ENCODE results near the gene SERPINB12. TPM values are rescaled to one million over a fixed set of nuclear protein-coding genes. Genes with fewer than 3 reads are reported as not detected.

Gene SERPINB12
- total and polyA plus RNA-seq, 7 donors, result not detected

DNA sequence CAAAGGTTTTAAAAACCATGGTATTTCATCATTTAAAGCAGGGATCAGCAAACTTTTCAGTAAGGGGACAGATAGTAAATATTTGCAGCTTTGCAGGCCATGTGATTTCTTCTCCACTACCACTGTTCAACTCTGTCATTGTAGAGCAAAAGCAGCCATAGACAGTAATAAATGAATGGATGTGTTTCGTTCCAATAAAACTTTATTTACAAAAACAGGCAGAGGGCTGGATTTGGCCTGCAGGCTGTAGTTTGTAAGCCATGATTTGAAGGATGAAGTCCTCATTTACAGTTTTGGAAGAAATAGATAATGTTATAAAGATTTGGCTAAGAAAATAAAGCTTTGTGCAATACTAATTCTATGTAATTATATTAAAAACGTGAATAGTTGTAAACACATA, 1.8 kb downstream of the SERPINB12 start:
- 92 to 97% (median 93%) methylated on average over 2 of the region's 2 CpGs for WGBS, 3 donors
- Histone ChIP-seq H3K27ac (no peak overlapping the region), H3K27me3 (ENCODE audit: insufficient read depth in 3 of 3, low read length in 2 of 3) (no peaks in the 10 kb centered on the region), H3K4me1 (no peaks in the 10 kb centered on the region), H3K36me3 (ENCODE audit: insufficient read depth in 1 of 2, low read depth in 1 of 2) (no peaks in the 10 kb centered on the region), H3K9me3 (no peaks in the 10 kb centered on the region), H3K4me3 (no peak overlapping the region)
- DNase-seq (no peak), ATAC-seq (no peak)
- intact Hi-C loops (cut with DNase I), result no loop called here
- TF ChIP-seq, protein P1, sequence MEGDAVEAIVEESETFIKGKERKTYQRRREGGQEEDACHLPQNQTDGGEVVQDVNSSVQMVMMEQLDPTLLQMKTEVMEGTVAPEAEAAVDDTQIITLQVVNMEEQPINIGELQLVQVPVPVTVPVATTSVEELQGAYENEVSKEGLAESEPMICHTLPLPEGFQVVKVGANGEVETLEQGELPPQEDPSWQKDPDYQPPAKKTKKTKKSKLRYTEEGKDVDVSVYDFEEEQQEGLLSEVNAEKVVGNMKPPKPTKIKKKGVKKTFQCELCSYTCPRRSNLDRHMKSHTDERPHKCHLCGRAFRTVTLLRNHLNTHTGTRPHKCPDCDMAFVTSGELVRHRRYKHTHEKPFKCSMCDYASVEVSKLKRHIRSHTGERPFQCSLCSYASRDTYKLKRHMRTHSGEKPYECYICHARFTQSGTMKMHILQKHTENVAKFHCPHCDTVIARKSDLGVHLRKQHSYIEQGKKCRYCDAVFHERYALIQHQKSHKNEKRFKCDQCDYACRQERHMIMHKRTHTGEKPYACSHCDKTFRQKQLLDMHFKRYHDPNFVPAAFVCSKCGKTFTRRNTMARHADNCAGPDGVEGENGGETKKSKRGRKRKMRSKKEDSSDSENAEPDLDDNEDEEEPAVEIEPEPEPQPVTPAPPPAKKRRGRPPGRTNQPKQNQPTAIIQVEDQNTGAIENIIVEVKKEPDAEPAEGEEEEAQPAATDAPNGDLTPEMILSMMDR (IDR thresholded peaks at IDR 0.05), result no peak

DNA sequence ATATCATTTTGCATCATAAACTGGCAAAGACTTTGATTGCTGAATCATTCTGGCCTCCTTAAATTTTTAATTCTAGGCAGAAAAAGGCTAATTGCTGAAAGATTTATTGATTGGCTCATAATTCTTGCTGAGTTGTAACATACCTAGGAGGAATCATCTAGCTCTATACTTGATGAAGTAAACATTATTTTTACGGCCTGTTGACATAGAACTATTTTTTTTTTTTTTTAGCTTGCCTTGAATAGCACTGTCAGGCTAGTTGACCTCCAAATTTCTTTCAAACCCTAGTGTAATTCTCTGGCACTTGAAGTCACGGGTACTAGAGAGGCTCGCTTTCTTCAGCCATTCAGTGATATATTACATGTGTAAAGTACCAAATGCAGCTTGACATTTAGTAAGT, 2.8 kb downstream of the SERPINB12 start:
- no peak for DNase-seq
- TF ChIP-seq, protein P1 (IDR thresholded peaks at IDR 0.05), result no peak
- Histone ChIP-seq H3K4me3 (no peak overlapping the region), H3K36me3 (ENCODE audit: insufficient read depth in 1 of 2, low read depth in 1 of 2) (no peaks in the 10 kb centered on the region), H3K4me1 (no peaks in the 10 kb centered on the region), H3K27me3 (ENCODE audit: insufficient read depth in 3 of 3, low read length in 2 of 3) (no peaks in the 10 kb centered on the region), H3K9me3 (no peaks in the 10 kb centered on the region), H3K27ac (no peak overlapping the region)
- no peak for ATAC-seq
- intact Hi-C loops (cut with DNase I), result no loop called here
- WGBS, 3 donors, result 48 to 69% (median 68%) methylated on average over 3 of the region's 3 CpGs

DNA sequence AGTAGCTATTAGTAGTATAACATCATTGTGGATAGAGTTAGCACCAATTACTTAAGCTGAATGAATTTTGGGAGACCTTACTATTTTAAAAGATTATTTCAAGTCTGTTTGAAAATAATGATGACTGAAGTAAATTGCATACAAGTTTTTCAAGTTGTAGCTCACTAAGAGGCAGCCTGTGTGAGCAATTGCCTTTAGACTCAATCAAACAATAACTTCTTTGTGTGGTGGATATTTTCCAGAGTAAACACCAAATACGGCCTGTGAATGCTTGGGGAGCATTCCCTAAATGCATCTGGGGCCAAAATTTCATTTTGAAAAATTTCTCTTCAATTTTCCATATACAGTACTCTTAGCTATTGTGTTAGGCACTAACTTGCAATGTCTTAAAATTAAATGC, 7.9 kb downstream of the SERPINB12 start:
- TF ChIP-seq, protein P1 (IDR thresholded peaks at IDR 0.05), result no peak
- intact Hi-C loops (cut with DNase I), result no loop called here
- DNase-seq, result no peak
- 32 to 55% (median 49%) methylated on average over 1 of the region's 1 CpG for WGBS, 3 donors
- Histone ChIP-seq H3K4me1 (no peaks in the 10 kb centered on the region), H3K27me3 (ENCODE audit: insufficient read depth in 3 of 3, low read length in 2 of 3) (no peaks in the 10 kb centered on the region), H3K9me3 (no peaks in the 10 kb centered on the region), H3K4me3 (no peak overlapping the region), H3K36me3 (ENCODE audit: insufficient read depth in 1 of 2, low read depth in 1 of 2) (no peaks in the 10 kb centered on the region), H3K27ac (no peak overlapping the region)
- ATAC-seq, result no peak

DNA sequence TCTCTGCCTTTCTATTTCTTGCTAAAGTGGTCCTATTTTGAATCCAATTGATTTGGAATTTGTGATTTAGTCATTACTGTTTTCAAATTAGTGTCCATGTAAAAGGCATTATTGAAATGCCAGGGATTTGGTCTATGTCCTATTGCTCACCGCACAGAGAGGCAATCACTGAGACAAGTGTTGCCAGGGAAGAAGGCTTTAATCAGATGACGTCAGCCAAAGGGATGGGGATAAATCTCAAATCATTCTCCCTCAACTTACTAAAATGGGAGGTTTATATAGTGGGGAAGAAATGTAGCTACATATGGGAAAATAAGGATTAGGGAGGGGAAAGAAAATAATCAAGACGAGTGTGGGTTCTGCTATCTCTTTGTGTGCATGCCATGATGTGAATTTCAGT, 9.6 kb downstream of the SERPINB12 start:
- Histone ChIP-seq H3K4me1 (no peaks in the 10 kb centered on the region), H3K27me3 (ENCODE audit: insufficient read depth in 3 of 3, low read length in 2 of 3) (no peaks in the 10 kb centered on the region), H3K36me3 (ENCODE audit: insufficient read depth in 1 of 2, low read depth in 1 of 2) (no peaks in the 10 kb centered on the region), H3K27ac (no peak overlapping the region), H3K4me3 (no peak overlapping the region), H3K9me3 (no peaks in the 10 kb centered on the region)
- intact Hi-C loops (cut with DNase I), result no loop called here
- TF ChIP-seq, protein P1 (IDR thresholded peaks at IDR 0.05), result no peak
- no peak for DNase-seq
- ATAC-seq, result no peak
- WGBS, 3 donors, result 71 to 80% (median 73%) methylated on average over 3 of the region's 3 CpGs

DNA sequence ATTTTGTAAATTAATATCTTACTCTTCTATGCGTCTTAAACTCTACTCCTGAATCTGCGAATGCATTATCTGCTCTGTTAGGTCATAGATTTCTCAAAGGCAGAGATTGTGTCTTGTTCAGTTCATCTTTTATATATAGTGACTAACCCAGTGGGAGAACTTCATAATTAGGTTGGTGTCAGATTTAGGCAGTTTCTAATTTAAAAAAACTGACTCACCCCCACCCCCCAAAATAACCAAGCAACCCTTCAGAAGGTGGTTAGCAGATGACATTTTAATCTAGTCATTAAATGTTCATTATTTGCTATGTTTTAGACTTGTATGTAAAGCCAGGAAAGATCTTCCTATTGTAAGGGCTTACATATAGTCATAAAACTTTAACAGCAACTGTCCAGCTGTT, 10.4 kb downstream of the SERPINB12 start:
- no peak overlapping the region for H3K27ac ChIP-seq
- peak in 1 of 4 donors; percentile 12 for ATAC-seq

More for the DNA sequence above, 10.4 kb downstream of the SERPINB12 start:
- DNase-seq, result no peak
- no peaks in the 10 kb centered on the region for H3K27me3 ChIP-seq (ENCODE audit: insufficient read depth in 3 of 3, low read length in 2 of 3)
- intact Hi-C loops (cut with DNase I), result no loop called here
- 90 to 92% (median 91%) methylated on average over 2 of the region's 2 CpGs for WGBS, 3 donors
- no peaks in the 10 kb centered on the region for H3K9me3 ChIP-seq
- no peak overlapping the region for H3K4me3 ChIP-seq
- no peaks in the 10 kb centered on the region for H3K4me1 ChIP-seq
- no peaks in the 10 kb centered on the region for H3K36me3 ChIP-seq (ENCODE audit: insufficient read depth in 1 of 2, low read depth in 1 of 2)
- TF ChIP-seq, protein P1 (IDR thresholded peaks at IDR 0.05), result no peak
